HG03064 (cell line): ENCODE data around the gene HMGN2.

Experiments used
- ATAC-seq: cut with Tn5 transposase; IDR thresholded peaks from one replicate; pipeline ENCODE4 v1.9.1; 2021; ENCODE audit warnings: low read depth; ENCODE audit not compliant: unreplicated experiment

Gene HMGN2

DNA sequence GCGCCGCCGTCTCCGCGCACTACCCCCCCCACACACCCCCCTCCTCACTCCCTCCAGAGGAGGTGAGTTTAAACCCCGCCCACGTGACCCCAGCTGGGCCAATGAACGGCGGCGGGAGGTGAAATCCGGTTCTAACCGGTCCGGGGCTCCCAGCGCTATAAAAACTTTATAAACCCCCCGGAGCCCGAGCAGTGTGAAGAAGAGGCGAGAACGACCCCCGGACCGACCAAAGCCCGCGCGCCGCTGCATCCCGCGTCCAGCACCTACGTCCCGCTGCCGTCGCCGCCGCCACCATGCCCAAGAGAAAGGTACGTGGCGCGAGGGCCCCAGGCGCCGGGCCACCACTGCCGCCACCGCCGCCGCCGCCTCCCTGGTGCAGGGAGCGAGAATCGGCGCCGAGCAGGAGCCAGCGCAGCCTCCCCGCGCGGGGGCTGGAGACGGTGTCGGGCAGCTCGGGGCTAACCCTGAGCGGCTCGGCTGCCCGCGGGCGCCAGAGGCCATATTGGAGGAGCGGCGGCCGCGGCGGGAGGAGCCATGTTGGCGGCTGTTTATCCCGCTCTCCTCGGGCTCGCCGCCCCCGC is at the start of gene HMGN2:
Gene HMGN2, plus strand, starts transcription at position 121 of the 581 bp plus-strand sequence. Its CDS starts 173 bp downstream, at position 294.
- ATAC-seq, result peak; percentile 41

DNA sequence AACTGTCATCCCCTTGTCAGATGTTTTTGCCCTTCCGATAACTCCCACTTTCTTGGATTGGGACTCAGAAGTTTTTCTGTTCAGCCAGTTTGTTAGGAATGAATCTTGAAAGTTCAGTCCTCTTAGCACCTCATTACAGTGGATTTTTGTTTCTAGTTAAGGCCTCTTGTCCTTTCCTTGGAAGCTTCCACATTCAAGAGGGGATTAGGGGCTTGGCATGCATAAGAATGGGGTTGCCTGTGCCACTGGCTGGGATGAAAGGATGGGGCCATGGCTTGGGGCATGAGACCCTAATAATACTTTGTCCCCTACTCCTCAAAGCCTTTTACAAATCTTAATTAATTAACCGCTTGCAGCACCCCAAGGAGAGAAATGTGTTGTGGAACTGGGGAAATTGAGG is 42.5 kb upstream of the HMGN2 start:
- no peak for ATAC-seq

DNA sequence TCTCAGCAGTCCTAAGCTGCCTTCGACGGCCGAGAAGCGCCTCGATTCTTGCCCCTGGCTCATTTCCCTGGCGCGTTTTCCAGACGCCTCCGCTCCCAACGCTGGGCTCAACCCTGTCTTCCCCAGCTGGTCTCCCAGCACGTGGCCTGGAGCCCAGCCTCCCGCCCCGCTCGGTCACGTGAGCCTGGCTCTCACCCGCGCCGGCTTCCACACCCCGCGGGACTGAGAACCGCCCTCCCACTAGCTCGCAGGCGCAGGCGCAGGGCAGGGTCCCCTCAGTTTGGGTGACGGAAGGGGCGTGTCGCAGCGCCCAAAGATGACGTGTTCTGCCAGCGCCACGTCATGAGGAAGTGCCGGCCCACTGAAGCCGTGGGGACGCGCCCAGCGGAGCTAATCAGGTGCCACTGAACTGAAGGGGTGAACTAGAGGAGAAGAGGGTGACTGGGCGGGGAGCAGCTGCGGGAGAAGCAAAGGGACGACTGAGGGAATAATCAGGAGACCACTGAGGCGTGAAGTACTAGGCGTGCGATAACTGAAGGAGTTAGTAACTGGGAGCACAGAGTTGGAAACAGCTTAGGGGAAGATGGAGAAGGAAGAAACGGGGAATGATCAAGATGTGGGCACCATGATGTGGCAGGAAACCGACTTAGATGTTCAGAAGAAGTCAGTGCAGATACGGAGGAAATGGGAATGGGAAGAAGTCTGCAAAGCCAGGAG is 40.1 kb upstream of the HMGN2 start, which contains the start of gene DHDDS:
Gene DHDDS, plus strand, starts transcription at position 343 of the 717 bp plus-strand sequence. CDS start 625 bp downstream, outside the sequence.
- peak; percentile 94 for ATAC-seq

DNA sequence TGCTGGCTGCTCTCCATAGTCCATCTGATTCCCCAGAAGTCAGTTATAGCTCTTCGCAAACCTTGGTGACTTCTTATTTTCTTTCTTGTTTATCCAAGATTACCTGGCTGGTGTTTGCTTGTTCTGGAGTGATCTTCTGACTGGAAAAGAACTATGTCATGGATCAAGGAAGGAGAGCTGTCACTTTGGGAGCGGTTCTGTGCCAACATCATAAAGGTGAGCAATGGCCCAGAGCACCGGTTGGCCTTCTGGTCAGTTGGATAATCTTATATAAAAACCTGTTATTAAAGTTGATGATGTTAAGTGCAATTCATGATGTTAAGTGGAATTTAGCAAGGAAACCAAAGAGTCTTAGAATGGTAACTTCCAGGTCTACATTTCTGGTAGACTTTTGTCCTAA is 39.4 kb upstream of the HMGN2 start:
- no peak for ATAC-seq

DNA sequence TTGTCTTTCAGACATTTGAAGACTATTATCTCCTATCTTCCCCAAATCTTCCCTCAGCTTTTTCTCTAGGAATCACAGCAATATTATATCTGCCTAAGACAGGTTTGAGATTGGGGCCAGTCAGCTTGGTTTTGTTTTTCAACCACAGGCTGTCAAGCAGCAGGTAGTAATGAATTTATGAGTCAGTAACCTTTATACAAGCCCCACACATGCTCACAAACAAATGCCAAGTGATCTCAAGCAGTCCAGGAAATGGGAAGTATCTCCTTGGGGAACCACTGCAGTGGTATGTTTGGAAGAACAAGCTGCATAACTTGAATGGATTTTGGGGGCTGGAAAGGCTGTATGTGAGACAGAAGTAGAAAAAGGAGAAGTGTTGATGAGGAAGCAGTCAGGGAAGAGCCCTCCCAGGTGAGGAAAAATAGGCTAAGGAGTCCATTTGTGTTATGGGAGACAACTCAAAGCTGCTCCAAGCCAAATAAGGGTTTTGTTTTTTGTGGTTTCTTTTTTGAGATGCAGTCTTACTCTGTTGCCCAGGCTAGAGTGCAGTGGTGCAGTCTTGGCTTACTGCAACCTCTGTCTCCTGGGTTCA is 38.0 kb upstream of the HMGN2 start:
- no peak for ATAC-seq

DNA sequence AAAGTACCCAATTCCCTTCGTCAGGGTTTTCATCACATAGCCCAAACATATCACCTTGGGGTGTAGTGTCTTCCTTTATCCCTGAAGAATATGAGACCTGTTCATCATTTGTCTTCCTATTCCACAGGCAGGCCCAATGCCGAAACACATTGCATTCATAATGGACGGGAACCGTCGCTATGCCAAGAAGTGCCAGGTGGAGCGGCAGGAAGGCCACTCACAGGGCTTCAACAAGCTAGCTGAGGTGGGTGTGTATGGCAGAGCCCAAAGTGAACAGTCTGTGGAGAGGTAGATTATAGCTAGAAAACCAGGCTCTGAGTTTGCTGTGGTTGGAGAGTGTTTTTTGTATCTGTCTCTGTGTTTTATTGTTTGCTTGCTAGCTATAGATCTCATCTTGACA is 34.2 kb upstream of the HMGN2 start:
- ATAC-seq, result no peak

DNA sequence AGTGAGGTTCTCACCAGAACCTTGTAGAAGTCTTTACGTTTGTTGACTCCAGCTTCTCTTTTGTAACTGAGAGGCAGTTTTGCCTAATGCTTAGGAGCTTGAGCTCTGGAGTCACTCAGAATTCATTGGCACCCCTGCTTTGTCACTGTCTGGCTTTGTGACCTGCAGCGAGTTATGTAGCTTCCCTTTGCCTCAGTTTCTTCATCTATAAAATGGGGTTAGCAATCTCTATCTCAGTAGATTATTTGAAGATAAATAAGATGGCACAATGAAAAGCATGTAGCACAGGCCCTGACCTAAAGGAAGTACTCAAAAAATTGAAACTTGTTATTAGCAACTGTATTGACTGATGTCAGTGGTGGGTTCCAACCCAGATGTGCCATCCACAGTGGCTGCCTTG is 32.0 kb upstream of the HMGN2 start:
- ATAC-seq, result no peak

DNA sequence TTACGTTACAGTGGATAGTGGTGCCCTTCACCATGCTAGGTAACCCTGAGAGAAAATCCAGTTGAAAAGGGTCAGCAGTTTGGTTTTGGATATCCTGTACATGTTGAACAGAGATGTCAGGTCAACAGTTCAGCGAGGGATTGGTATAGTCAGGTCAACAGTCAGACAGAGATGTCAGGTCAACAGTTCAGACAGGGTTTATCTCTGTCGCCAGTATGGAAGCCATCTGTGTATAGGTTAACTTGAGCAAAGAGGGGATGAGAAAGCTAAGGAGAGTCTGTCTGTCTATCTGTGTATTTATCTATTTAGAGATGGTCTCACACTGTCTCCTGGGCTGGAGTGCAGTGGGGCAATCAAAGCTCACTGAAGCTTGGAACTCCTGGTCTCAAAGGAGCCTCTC is 22.4 kb upstream of the HMGN2 start:
- ATAC-seq, result no peak

DNA sequence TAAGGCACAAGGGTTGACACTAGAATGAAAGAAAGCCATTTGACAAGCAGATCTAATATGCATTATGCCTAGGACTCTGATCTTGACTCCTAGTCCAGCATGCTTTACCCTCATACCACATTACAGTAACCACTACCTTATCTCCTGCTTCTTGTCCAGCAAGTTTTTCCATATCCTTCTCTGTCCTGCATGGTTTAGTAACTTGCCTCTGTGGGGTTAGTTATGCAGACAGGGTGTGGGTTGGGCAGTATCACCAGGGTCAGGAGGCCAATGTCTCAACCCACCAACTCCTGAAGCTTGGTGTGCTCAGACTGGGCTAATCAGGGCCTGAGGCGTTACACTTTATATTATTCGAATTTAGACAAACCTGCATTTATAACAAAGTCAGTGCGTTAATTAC is 21.3 kb upstream of the HMGN2 start:
- no peak for ATAC-seq

DNA sequence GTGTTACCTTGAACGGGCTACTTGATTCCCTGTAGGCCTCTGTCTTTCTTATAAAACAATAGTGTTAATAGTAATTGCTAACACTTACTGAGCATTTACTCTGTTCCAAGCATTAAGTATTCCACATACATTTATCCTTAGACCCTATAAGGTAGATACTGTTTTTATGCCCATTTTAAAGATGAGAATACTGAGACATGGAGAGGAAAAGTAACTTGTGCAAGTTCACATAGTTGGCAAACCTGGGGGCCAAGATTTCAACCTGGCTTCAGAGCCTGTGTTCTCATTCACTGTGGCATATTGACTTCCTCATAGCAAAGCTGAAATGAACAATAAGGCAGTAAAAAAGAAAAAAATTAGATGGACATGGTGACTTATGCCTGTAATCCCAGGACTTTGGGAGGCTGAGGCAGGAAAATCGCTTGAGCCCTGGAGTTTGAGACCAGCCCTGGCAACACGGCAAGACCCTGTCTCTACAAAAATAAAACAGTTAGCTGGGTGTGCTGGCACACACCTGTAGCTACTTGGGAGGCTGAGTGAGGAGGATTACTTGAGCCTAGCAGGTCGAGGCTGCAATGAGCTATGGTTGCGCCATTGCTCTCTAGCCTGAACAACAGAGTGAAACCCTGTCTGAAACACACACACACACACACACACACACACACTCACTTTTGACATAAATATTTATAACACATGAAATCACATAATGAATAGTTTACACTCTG is 19.6 kb upstream of the HMGN2 start:
- ATAC-seq, result no peak

DNA sequence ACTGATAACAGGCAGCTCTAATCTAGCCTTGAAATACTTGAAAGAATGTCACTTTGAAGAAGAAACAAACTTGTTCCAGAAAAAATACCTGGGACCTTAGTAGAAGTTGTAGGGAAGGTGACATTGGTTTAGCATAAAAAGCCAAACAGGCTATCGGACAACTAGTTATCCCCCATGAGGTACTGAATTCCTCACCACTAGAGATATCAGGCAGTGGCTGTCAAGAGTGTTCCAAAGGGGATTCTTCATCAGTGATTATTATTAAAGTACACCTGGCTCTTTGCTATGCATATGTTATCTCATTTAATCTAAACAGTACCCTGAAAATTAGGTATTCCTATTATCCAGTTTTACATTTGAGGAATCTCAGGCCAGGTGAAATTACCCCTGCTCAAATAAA is 13.1 kb upstream of the HMGN2 start:
- ATAC-seq, result no peak

DNA sequence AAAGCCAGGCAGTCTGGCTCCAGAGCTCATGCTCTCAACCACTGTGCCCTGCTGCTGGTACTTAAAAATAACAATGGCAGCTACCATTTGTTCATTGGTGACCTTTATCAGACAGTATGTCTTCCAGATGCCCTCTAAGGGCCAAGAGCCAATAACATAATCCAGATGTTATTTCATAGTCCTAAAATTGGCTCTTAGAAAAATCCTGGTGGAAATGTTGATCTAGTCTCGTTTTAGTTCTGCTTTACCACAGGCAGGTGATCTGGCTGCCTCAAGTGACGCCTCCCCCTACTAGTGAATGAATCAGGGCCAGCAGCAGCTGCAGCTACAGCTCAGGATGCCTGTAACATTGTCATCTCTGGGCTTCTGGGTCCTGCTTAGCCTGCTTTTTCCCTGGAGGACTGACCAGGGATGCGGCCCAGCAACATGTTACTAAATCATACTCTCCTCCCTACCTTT is 12.6 kb upstream of the HMGN2 start:
- ATAC-seq, result no peak

DNA sequence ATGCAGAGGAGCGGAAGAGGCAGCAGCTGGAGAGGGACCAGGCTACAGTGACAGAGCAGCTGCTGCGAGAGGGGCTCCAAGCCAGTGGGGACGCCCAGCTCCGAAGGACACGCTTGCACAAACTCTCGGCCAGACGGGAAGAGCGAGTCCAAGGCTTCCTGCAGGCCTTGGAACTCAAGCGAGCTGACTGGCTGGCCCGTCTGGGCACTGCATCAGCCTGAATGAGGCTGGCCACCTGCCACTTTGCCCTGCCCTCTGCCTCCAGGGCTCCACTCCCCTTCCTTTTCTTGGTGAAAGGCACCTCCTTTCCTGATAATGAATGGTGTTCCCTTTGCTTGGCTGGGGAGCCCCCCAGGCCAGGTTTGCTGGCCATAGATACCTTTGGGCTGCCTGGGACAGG is 3.3 kb upstream of the HMGN2 start:
- ATAC-seq, result no peak

DNA sequence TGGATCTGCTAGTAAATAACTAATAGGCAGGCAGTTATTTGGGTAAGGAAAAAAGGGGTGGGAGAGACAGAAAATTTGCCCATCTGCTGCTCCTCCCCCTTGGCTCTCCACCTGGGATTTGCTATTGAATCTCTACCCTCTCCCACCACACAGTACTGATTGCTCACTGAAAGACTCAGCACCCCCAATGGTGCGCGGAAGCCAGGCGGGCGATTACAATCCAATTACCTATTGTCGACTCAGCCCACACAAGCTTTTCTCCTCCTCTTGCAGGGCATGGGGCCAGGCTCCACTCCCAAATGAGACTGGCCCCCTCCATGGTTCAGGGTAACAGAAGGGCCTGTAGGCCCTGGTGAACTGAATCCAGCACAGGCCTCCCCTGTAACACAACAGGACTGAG is 2.7 kb upstream of the HMGN2 start:
- ATAC-seq, result no peak

DNA sequence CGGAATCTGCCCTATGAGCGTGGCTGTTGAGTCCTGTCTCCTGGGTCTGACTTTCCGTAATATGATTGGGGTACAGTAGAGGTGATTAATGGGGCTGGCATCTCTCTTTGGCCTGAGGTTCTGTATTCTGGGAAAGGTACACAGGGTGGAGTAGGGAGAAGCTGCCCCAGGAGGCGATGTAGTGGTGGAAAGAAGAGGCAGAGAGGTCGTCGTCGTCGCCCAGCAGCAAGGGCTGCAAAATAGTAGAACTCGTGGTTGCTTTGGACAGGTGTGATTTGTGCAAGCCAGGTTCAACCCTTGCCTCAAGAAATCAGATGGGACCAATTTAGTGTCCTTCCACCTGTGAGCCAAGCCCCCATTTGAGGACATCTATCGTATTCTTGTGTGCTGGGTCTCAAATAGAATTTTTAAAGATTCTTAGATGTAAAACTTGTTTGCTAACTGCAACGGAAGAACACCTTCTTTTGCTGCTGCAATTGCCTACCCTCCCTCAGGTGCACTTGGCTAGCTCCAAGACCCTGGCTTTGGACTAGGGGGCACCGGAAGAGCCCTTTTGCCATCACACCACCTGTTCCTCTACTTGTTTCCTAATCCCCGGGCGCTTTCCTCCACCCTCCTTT is 1.3 kb upstream of the HMGN2 start:
- no peak for ATAC-seq

DNA sequence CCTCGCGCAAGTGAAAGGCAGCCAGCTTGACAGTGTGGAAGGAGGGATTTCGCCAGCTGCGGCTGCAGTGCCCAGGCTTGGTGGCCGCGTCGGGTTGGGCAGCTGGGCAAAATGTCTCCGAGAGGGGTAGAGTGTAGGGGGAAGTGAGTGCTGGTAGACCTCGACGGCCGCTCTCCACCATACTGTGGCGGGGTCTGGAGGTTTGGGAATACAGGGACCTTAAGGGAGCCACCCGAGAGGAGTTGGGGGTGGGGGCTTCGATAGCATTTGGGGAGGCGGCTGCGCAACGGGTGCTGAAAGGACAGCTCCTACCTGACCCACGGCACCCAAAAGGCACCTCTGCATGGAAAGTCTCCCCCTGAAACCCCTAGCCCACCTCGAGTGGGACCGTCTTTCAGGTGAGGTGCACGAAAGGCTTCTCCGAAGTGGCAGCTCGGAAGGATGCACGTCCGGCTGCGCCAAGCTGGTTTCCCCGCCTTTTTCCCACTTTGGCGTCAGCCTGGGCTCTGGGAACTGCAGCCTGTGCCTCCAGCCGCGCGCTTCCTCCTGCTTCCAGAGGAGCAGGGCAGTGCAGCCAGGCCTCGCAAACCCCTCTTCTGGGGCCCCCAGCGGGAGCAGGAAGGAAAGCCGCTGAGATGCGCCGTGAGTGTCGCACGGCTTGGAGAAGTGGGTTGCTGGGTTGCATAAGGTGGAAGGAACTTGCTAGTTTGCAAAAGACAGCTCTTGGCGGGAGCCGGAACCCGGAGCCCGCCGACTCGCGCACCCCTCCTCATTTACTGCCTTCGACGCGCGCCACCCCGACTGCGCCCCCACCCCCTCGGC is 531 bp upstream of the HMGN2 start:
- ATAC-seq, result peak; percentile 6

DNA sequence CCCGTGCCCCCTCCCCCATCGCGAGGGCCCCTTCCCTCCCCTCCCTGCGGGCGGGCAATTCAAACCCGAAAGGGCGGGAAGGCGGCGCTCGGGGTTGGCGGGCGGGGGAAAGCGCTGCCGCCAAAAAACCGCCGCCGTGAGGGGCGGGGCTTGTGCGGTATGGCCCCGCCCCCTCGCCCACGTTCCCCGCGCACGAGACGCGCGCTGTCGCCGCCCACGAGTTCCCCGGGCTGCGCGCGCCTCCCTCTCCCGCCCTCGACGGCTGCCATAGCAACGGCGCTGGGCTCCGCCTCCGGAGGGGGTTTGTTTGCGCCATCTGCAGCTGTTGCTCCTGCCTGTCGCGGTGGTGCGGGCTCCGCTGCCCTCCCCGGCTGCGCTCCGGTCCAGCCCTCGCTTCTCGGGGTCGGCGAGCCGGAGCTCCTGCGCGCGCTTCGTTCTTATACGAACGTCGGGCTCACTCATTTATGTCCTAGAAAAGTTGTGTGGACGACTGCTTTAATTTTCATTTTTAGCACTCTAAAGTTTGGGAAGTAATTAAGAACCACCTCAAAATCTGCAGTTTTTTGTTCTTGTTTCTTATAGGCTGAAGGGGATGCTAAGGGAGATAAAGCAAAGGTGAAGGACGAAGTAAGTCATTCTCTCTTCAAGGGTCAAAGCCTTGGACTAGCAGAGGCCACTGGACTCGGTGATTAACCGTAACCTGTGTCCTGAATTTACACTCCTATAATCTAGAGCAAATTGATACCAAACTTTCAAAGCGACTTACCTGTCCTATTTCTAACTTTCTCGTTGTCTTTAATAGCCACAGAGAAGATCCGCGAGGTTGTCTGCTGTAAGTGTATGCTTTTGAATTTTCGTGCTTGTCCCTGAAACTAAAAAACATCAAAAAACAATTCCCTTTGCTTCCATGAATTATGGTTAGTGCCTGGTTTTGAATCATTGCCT is 933 bp downstream of the HMGN2 start:
- ATAC-seq, result peak; percentile 72

DNA sequence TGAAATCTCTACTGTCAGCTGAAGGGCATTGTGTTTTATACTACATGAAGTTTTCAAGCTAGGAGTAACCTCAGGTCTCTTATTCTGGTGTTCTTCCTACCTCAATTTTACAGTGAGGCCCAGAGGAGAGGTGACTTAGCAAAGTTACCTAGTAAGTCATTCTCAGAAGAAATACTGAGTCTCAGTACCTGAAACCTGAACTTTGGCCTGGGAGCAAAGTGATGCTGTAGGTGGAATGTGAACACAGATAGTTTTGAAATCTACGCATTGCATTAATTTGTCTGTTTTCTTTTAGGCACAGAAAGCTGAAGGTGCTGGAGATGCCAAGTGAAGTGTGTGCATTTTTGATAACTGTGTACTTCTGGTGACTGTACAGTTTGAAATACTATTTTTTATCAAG is 2.6 kb downstream of the HMGN2 start:
- ATAC-seq, result no peak

DNA sequence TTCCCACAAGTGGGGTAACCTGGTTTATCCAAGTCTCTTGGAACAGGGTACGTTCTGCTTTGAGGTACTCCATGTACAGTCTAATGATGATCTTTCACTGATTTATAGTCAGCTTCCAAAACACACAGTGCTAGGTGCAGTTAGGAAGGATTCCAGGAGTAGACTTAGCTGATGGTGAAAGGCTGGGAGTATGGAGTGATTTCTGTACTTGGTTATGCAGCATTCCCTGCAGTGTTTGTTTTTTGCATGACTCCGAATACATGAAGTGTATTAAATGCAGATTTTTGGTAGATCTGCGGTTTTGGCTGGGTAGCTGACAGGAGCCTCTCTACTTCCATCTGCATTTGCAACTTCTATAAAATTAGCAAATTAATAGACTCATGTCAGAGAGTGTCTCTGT is 3.7 kb downstream of the HMGN2 start:
- no peak for ATAC-seq
